Measurements from ENCODE around the gene EFCAB8.

The EFCAB8 gene, protein sequence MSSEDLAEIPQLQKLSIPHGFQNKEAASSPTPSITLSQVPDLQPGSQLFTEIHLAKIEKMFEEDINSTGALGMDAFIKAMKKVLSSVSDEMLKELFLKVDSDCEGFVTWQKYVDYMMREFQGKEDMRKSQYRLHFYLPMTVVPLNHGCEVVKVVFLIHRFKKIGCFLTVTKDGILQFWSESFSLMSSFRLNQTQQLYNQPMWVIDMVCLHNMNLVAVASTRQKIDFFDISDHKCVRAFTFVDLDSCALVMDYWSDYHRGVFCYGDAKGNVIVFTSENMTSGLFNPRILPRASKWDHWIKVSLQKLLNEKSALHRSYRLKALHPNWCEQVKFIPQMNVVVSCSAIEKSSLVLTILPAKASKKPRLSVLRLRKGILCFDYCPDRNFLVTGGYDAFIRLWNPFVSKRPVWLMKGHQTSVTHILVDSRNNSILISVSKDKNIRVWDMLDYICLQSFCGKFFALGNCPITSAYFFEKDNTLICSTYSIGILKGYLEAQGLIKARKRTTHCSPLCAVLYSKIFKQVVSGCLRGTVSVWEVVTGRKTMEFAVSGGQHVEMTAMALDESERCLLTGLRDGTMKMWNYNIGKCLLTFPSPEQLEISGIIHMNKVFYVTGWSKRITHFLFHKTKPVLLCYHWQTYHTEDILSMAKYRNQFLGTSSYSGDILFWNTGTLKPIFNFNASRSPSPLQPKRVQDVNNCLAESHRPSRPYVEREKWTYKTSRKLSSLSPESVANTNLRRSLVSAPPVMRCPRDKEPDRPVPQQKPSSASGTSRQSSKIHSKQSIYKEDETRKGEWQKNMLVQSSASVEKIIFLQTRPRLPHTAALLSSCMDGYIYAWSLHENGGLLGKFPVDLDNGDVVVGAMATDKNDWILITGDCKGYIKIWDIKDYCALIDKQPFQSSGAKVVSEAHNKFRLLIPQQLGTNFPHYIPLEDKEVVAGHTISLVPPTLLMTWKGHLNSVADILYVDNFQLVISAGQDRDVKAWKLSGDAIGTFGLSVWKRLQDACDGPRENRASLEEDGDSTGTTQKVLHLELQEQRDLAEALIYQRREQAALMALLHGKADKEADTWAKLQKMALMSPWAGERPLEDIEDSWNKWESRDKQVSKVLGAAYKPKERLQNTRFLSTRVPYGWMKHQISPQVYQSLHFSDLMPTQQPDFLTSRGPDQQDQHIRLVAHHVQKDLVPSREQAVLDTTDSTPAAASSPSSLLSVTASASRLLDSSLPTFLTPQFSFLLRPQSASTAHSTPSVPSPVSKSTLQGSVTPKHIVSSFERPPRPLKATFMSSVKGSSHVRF

DNA sequence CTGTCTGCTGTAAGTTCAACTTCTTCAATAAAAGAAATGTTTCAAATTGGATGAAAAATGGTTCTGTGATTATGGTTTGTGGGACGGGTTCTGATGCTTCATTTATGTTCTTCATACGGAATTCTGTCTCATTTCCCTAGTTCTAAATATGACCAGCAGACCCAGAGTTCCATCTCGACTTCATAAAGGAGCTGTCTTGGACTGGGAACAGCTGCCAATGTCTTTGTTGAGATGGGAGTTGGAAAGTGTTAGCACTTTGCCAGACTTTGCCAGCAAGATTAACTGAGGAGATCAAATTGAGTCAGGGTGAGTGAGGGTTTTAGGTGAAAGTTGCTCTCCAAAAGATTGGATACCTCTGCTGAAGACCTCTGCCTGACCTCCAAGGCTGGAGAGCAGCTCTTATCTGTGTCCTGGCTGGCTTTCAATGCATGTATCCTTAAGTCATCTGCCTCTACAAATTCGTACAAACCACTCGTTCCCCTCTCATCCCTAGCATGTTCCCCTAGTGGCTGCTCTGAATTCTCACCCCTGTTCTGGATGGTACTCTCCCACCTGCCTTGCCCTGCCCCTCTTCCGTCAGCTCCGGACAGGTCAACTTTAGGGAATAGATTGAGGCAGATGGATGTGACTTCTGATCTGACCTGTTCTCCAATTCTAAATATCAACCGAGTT lies at the start of gene EFCAB8:
Gene EFCAB8 (plus strand): TSS at position 223 of the 672 bp plus-strand sequence. CDS start 4,870 bp downstream, outside the sequence.
- H4K20me1 ChIP-seq (ENCODE audit: insufficient read depth) = no peaks in the 10 kb centered on the region
- no peak within 1 kb of the TSS for H3K27ac ChIP-seq
- H3K4me3 ChIP-seq (IDR thresholded peaks at IDR 0.05; ENCODE audit: insufficient read depth, low read depth, low read length) = no peak within 1 kb of the TSS
- no peak within 1 kb of the TSS for H3K9ac ChIP-seq
- H3K79me2 ChIP-seq (ENCODE audit: insufficient read depth, low read depth) = no peaks in the 10 kb centered on the region
- no peaks in the 10 kb centered on the region for H3K27me3 ChIP-seq (ENCODE audit: insufficient read depth, low read depth)
- no peak within 1 kb of the TSS for H3K4me2 ChIP-seq
- H3K36me3 ChIP-seq (ENCODE audit: insufficient read depth) = no peaks in the 10 kb centered on the region
- H3K4me1 ChIP-seq (ENCODE audit: low read depth, poor library complexity, severe bottlenecking) = peaks cover 34% of the 10 kb centered on the region
- no peak within 1 kb of the TSS for H2AFZ ChIP-seq (ENCODE audit: low read depth)
- TF ChIP-seq, protein P1, sequence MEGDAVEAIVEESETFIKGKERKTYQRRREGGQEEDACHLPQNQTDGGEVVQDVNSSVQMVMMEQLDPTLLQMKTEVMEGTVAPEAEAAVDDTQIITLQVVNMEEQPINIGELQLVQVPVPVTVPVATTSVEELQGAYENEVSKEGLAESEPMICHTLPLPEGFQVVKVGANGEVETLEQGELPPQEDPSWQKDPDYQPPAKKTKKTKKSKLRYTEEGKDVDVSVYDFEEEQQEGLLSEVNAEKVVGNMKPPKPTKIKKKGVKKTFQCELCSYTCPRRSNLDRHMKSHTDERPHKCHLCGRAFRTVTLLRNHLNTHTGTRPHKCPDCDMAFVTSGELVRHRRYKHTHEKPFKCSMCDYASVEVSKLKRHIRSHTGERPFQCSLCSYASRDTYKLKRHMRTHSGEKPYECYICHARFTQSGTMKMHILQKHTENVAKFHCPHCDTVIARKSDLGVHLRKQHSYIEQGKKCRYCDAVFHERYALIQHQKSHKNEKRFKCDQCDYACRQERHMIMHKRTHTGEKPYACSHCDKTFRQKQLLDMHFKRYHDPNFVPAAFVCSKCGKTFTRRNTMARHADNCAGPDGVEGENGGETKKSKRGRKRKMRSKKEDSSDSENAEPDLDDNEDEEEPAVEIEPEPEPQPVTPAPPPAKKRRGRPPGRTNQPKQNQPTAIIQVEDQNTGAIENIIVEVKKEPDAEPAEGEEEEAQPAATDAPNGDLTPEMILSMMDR (conservative IDR thresholded peaks at IDR 0.05; ENCODE audit: low read depth, low read length) = no peak

DNA sequence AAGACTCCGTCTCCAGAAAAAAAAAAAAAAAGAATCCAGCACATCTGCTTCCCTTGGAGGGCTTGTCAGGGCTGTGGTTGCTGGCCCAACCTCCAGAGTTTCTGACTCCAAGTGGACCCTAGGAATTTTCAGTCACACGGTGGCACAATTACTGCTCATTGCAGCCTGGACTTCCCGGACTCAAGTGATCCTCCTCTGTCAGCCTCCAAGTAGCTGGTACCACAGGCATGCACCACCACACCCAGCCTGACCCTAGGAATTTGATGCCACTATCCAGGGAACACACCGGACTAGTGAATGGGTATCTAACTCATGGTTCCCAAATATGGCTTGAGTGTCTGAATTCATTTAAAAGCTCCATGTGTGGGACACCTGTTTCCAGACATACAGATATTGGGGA lies 48.8 kb upstream of the EFCAB8 start:
- no peaks in the 10 kb centered on the region for H3K79me2 ChIP-seq (ENCODE audit: insufficient read depth, low read depth)
- H2AFZ ChIP-seq (ENCODE audit: low read depth) = no peak overlapping the region
- no peak overlapping the region for H3K4me2 ChIP-seq
- no peak overlapping the region for H3K4me3 ChIP-seq (IDR thresholded peaks at IDR 0.05; ENCODE audit: insufficient read depth, low read depth, low read length)
- H3K27me3 ChIP-seq (ENCODE audit: insufficient read depth, low read depth) = no peaks in the 10 kb centered on the region
- H3K9ac ChIP-seq = no peak overlapping the region
- no peaks in the 10 kb centered on the region for H4K20me1 ChIP-seq (ENCODE audit: insufficient read depth)
- H3K4me1 ChIP-seq (ENCODE audit: low read depth, poor library complexity, severe bottlenecking) = no peaks in the 10 kb centered on the region
- no peak overlapping the region for H3K27ac ChIP-seq
- peaks cover 3% of the 10 kb centered on the region; the same call in 1 of the 2 replicates for H3K36me3 ChIP-seq (ENCODE audit: insufficient read depth)
- TF ChIP-seq, protein P1 (conservative IDR thresholded peaks at IDR 0.05; ENCODE audit: low read depth, low read length) = no peak

DNA sequence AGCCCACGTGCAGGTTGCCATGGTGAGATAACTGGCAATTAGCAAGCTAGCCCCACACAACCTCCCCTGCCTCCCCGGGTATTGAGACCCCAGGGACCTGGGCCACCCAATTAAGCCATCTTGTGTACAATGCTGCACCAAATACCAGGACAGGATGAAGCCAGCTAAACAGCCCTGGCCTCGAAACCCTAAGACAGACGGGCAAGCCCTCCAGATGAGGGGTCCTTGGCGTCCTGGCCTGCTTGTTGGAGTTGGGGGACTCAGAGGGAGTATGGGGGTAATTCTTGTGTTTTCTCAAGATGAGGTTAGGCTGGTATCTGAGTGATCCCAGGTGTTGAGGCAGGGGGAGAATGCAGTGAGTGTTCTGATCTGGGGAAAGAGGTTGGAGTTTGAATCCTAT lies 47.8 kb upstream of the EFCAB8 start:
- H3K36me3 ChIP-seq (ENCODE audit: insufficient read depth) = peaks cover 3% of the 10 kb centered on the region; the same call in 1 of the 2 replicates
- no peak overlapping the region for H3K4me3 ChIP-seq (IDR thresholded peaks at IDR 0.05; ENCODE audit: insufficient read depth, low read depth, low read length)
- no peaks in the 10 kb centered on the region for H3K4me1 ChIP-seq (ENCODE audit: low read depth, poor library complexity, severe bottlenecking)
- no peak overlapping the region for H3K4me2 ChIP-seq
- no peaks in the 10 kb centered on the region for H3K27me3 ChIP-seq (ENCODE audit: insufficient read depth, low read depth)
- no peaks in the 10 kb centered on the region for H3K79me2 ChIP-seq (ENCODE audit: insufficient read depth, low read depth)
- no peak overlapping the region for H3K9ac ChIP-seq
- no peak overlapping the region for H3K27ac ChIP-seq
- no peak overlapping the region for H2AFZ ChIP-seq (ENCODE audit: low read depth)
- TF ChIP-seq, protein P1 (conservative IDR thresholded peaks at IDR 0.05; ENCODE audit: low read depth, low read length) = no peak
- H4K20me1 ChIP-seq (ENCODE audit: insufficient read depth) = no peaks in the 10 kb centered on the region

DNA sequence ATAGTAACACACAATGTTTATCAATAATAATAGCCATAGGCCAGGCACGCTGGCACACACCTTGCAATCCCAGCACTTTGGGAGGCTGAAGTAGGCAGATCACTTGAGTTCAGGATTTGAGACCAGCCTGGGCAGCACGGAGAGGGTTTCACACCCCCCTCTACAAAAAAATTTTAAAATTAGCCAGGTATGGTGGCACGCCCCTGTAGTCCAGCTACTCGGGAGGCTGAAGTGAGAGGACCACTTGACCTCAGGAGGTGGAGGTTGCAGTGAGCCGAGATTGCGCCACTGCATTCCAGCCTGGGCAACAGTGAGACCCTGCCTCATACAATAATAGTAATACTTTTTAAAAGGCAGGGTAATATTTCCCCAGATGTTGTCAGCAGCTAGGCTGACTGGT lies 46.8 kb upstream of the EFCAB8 start:
- Histone ChIP-seq H3K27ac (no peak overlapping the region), H3K36me3 (ENCODE audit: insufficient read depth) (peaks cover under 1% of the 10 kb centered on the region; the same call in 1 of the 2 replicates), H2AFZ (ENCODE audit: low read depth) (no peak overlapping the region), H3K9ac (no peak overlapping the region), H3K27me3 (ENCODE audit: insufficient read depth, low read depth) (no peaks in the 10 kb centered on the region), H3K4me1 (ENCODE audit: low read depth, poor library complexity, severe bottlenecking) (no peaks in the 10 kb centered on the region), H3K79me2 (ENCODE audit: insufficient read depth, low read depth) (no peaks in the 10 kb centered on the region), H4K20me1 (ENCODE audit: insufficient read depth) (no peaks in the 10 kb centered on the region), H3K4me3 (IDR thresholded peaks at IDR 0.05; ENCODE audit: insufficient read depth, low read depth, low read length) (no peak overlapping the region), H3K4me2 (no peak overlapping the region)
- TF ChIP-seq, protein P1 (conservative IDR thresholded peaks at IDR 0.05; ENCODE audit: low read depth, low read length) = no peak

Data from KMS-11 (cell line).